ENCODE results near the gene CARD14. TPM values are rescaled to one million over a fixed set of nuclear protein-coding genes. Genes with fewer than 3 reads are reported as not detected.

CARD14 gene
- total and polyA plus RNA-seq, 2 of the 13 experiments (the other 11 are each of a cell fraction or from before 2014, with no cell fraction given): 0.11 TPM; not detected in 1

DNA sequence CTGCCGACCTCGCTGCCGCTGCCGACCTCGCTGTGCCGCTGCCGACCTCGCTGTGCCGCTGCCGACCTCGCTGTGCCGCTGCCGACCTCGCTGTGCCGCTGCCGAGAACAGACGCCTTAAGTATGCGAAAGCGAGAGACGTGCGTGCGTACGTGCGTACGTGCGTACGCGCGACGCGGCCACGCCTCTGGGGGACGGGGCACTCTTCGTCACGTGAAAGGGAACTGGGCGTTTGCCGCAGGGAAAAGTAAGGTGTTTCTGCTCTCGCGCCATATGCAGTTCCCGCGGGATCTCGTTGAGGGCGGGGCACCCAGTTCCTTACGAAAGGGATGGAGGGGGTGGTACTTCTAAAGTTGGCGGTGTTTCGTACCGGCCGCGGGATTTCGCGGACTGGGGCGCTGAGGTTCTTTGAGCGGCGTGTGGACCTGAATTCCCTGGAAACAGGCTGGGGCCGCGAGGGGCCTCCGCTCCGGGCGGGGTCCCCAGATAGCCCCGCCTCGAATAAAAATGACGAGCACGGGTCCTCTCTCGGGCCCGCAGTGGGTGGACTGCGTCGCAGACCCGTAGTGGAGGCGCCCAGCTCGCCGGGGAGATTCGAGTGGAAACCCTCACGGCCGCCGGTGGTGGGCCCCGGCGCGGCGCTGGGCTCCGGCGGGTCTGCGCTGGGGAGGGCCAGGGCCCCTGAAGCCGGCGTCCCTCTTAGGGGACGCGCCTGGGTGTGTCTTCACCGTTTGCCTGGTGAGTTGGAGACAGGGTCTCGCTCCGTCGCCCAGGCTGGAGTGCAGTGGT lies 22.6 kb upstream of the CARD14 start, which contains the start of gene EIF4A3 (continued):
- 0 out of 2 replicates have a peak, but pooled peaks have one; percentile 22 for TF ChIP-seq ZC3H4 (CRISPR knock-in tag; IDR thresholded peaks at IDR 0.05; ENCODE audit: borderline replicate concordance)
- peak; percentile 95 for TF ChIP-seq SP5 (CRISPR knock-in tag; IDR thresholded peaks at IDR 0.05; ENCODE audit: borderline replicate concordance, low read depth)
- no peak for TF ChIP-seq SP140L (CRISPR knock-in tag; IDR thresholded peaks at IDR 0.05; ENCODE audit: borderline replicate concordance)
- peak; percentile 97 for TF ChIP-seq ZNF749 (CRISPR knock-in tag; IDR thresholded peaks at IDR 0.05; ENCODE audit: borderline replicate concordance)
- no peak for TF ChIP-seq ZNF30 (CRISPR knock-in tag; IDR thresholded peaks at IDR 0.05)
- TF ChIP-seq KDM1A (CRISPR knock-in tag; IDR thresholded peaks at IDR 0.05): peak; percentile 45; the same call in 1 of the 2 replicates
- 0 out of 2 replicates have a peak, but pooled peaks have one; percentile 12 for TF ChIP-seq ZNF652 (CRISPR knock-in tag; IDR thresholded peaks at IDR 0.05; ENCODE audit: borderline replicate concordance, low read depth)
- TF ChIP-seq, protein P1, sequence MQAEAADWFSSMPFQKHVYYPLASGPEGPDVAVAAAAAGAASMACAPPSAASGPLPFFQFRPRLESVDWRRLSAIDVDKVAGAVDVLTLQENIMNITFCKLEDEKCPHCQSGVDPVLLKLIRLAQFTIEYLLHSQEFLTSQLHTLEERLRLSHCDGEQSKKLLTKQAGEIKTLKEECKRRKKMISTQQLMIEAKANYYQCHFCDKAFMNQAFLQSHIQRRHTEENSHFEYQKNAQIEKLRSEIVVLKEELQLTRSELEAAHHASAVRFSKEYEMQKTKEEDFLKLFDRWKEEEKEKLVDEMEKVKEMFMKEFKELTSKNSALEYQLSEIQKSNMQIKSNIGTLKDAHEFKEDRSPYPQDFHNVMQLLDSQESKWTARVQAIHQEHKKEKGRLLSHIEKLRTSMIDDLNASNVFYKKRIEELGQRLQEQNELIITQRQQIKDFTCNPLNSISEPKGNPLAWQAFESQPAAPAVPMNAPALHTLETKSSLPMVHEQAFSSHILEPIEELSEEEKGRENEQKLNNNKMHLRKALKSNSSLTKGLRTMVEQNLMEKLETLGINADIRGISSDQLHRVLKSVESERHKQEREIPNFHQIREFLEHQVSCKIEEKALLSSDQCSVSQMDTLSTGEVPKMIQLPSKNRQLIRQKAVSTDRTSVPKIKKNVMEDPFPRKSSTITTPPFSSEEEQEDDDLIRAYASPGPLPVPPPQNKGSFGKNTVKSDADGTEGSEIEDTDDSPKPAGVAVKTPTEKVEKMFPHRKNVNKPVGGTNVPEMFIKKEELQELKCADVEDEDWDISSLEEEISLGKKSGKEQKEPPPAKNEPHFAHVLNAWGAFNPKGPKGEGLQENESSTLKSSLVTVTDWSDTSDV (CRISPR knock-in tag; IDR thresholded peaks at IDR 0.05): peak; percentile 62; the same call in 1 of the 2 replicates
- no peak; the same call in 1 of the 2 replicates for TF ChIP-seq SMC3 (IDR thresholded peaks at IDR 0.05; ENCODE audit: low read length)
- TF ChIP-seq TRIM22 (IDR thresholded peaks at IDR 0.05): no peak
- TF ChIP-seq, protein P2, sequence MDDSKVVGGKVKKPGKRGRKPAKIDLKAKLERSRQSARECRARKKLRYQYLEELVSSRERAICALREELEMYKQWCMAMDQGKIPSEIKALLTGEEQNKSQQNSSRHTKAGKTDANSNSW (CRISPR knock-in tag; IDR thresholded peaks at IDR 0.05; ENCODE audit: borderline replicate concordance): peak; percentile 28; the same call in 1 of the 2 replicates
- no peak; the same call in 1 of the 2 replicates for TF ChIP-seq ZBTB7A (CRISPR knock-in tag; IDR thresholded peaks at IDR 0.05)
- TF ChIP-seq CCDC6 (CRISPR knock-in tag; IDR thresholded peaks at IDR 0.05): peak; percentile 100
- 0 out of 2 replicates have a peak, but pooled peaks have one; percentile 44 for TF ChIP-seq XBP1 (CRISPR knock-in tag; IDR thresholded peaks at IDR 0.05)
- 0 out of 2 replicates have a peak, but pooled peaks have one; percentile 58 for TF ChIP-seq SMAD3 (CRISPR knock-in tag; IDR thresholded peaks at IDR 0.05)
- TF ChIP-seq ZNF503 (CRISPR knock-in tag; IDR thresholded peaks at IDR 0.05): peak; percentile 71; the same call in 1 of the 2 replicates
- TF ChIP-seq, protein P3, sequence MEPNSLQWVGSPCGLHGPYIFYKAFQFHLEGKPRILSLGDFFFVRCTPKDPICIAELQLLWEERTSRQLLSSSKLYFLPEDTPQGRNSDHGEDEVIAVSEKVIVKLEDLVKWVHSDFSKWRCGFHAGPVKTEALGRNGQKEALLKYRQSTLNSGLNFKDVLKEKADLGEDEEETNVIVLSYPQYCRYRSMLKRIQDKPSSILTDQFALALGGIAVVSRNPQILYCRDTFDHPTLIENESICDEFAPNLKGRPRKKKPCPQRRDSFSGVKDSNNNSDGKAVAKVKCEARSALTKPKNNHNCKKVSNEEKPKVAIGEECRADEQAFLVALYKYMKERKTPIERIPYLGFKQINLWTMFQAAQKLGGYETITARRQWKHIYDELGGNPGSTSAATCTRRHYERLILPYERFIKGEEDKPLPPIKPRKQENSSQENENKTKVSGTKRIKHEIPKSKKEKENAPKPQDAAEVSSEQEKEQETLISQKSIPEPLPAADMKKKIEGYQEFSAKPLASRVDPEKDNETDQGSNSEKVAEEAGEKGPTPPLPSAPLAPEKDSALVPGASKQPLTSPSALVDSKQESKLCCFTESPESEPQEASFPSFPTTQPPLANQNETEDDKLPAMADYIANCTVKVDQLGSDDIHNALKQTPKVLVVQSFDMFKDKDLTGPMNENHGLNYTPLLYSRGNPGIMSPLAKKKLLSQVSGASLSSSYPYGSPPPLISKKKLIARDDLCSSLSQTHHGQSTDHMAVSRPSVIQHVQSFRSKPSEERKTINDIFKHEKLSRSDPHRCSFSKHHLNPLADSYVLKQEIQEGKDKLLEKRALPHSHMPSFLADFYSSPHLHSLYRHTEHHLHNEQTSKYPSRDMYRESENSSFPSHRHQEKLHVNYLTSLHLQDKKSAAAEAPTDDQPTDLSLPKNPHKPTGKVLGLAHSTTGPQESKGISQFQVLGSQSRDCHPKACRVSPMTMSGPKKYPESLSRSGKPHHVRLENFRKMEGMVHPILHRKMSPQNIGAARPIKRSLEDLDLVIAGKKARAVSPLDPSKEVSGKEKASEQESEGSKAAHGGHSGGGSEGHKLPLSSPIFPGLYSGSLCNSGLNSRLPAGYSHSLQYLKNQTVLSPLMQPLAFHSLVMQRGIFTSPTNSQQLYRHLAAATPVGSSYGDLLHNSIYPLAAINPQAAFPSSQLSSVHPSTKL (CRISPR knock-in tag; IDR thresholded peaks at IDR 0.05): peak; percentile 57
